ENCODE data around the gene ANKRD24. TPM values are rescaled to one million over a fixed set of nuclear protein-coding genes. Genes with fewer than 3 reads are reported as not detected.

The ANKRD24 gene
- total RNA-seq, 1 experiment from 2014 or later, result 0.26 TPM

- ChIA-PET POLR2A (no interaction called here), CTCF (interaction anchor here (0.6 kb wide), 1 partner anchor 78 kb away, joined by 5 read pairs; no protein-coding TSS in a partner anchor)
- no peak for ATAC-seq
- intact Hi-C loops (cut with micrococcal nuclease; ENCODE audit: unreplicated experiment) (no loop called here), in situ Hi-C loops (cut with HindIII; ENCODE audit: low pct_unique_long_range_greater_than_20kb, low sequenced_read_pairs) (no loop called here)
- H3K4me3 ChIP-seq (ENCODE audit: low read depth in 2 of 2, low read length in 2 of 2), result no peak overlapping the region
- BruUV-seq (replicated peaks), result no TSS peak
- no peak for TF ChIP-seq TCF7L2 (IDR thresholded peaks at IDR 0.05; ENCODE audit: low read depth, low read length)
- no peak for TF ChIP-seq SIN3A (IDR thresholded peaks at IDR 0.05; ENCODE audit: borderline replicate concordance, insufficient read depth, low read depth, low read length)
- TF ChIP-seq CTCF (IDR thresholded peaks at IDR 0.05), result no peak
- TF ChIP-seq POLR2AphosphoS5 (IDR thresholded peaks at IDR 0.05; ENCODE audit: low read depth, low read length), result no peak
- TF ChIP-seq REST (IDR thresholded peaks at IDR 0.05; ENCODE audit: insufficient read depth in 1 of 2, low read depth in 2 of 2, low read length in 1 of 2), result no peak
- no peaks in the 10 kb centered on the region for H3K4me1 ChIP-seq (ENCODE audit: control insufficient read depth, insufficient read depth, low read length)
- no peaks in the 10 kb centered on the region for H3K9me3 ChIP-seq (ENCODE audit: control insufficient read depth, insufficient read depth, low read depth, low read length)
- H3K27me3 ChIP-seq (ENCODE audit: control insufficient read depth, insufficient read depth, low read length), result no peaks in the 10 kb centered on the region
- H3K36me3 ChIP-seq (ENCODE audit: control insufficient read depth, insufficient read depth, low read length), result no peaks in the 10 kb centered on the region
- no peak for DNase-seq (ENCODE audit: low read depth, low spot score)
- no peak overlapping the region for H3K27ac ChIP-seq (ENCODE audit: low read length)
These were observed 82.3 kb downstream of the ANKRD24 start for GRCh38 chr19:4264812-4265211.

GRCh38 chr19:4266253-4267000 is 83.9 kb downstream of the ANKRD24 start:
- no peak for ATAC-seq
- POLR2A ChIA-PET, result no interaction called here

More at GRCh38 chr19:4266253-4267000, 83.9 kb downstream of the ANKRD24 start:
- Histone ChIP-seq H3K4me3 (ENCODE audit: low read depth in 2 of 2, low read length in 2 of 2) (no peak overlapping the region), H3K4me1 (ENCODE audit: control insufficient read depth, insufficient read depth, low read length) (no peaks in the 10 kb centered on the region), H3K36me3 (ENCODE audit: control insufficient read depth, insufficient read depth, low read length) (no peaks in the 10 kb centered on the region), H3K27ac (ENCODE audit: low read length) (no peak overlapping the region), H3K9me3 (ENCODE audit: control insufficient read depth, insufficient read depth, low read depth, low read length) (no peaks in the 10 kb centered on the region), H3K27me3 (ENCODE audit: control insufficient read depth, insufficient read depth, low read length) (no peaks in the 10 kb centered on the region)
- intact Hi-C loops (cut with micrococcal nuclease; ENCODE audit: unreplicated experiment) (loop anchor here (2.0 kb wide), 1 partner anchor 84 kb away; no protein-coding TSS in a partner anchor), in situ Hi-C loops (cut with HindIII; ENCODE audit: low pct_unique_long_range_greater_than_20kb, low sequenced_read_pairs) (no loop called here)
- TF ChIP-seq SIN3A (IDR thresholded peaks at IDR 0.05; ENCODE audit: borderline replicate concordance, insufficient read depth, low read depth, low read length) (no peak), REST (IDR thresholded peaks at IDR 0.05; ENCODE audit: insufficient read depth in 1 of 2, low read depth in 2 of 2, low read length in 1 of 2) (no peak), POLR2AphosphoS5 (IDR thresholded peaks at IDR 0.05; ENCODE audit: low read depth, low read length) (no peak), TCF7L2 (IDR thresholded peaks at IDR 0.05; ENCODE audit: low read depth, low read length) (no peak), CTCF (IDR thresholded peaks at IDR 0.05) (no peak)
- CTCF ChIA-PET, result interaction anchor here (0.7 to 1.7 kb wide), 6 partner anchors 33 to 1052 kb away, joined by 3 to 15 read pairs (median 4); partner anchors contain the start of gene STAP2
- DNase-seq (ENCODE audit: low read depth, low spot score), result no peak
- BruUV-seq (replicated peaks), result no TSS peak
